ENCODE measurements around the gene DBP.
"Not testable (repeated sequence)": the region's sequence is repeated elsewhere in the genome, so short reads cannot be mapped to it uniquely, and the experiment has no call there.

DBP gene

DNA sequence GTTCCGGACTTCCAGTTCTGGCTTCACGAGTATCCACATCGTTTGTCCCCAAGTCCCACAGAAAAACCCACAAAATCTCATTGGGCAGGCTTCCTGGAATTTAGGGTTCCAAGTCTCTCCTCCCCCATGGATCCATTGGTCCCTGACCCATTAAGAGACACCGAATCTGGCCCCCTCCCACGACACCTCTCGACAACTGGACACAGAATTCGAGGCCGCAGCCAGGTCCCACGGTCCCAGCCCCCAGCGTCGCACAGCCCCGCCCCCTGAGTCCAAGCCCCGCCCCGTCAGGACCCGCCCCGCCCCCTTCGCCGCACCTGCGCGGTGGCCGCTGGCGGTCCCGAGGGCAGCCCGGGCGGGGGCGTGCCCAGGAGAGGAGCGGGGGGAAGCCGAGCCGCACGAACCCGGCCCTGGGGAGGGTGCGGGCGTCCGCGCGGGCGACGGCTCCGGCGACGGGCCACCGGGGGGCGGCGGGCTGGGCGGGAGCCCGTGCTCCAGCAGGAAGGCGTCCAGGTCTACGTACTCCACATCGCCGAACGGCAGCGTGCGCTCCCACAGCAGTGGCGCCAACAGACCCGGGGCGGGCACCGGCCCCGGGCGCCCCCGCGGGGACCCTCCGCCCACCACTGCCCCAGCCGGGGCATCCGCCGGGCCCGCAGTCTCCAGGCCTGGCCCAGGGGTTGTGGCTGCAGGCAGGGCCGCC, 1.8 kb downstream of the DBP start:
- TF ChIP-seq CTCF (IDR thresholded peaks at IDR 0.05): no peak
- peak; percentile 81 for DNase-seq (ENCODE audit: low spot score)
- Histone ChIP-seq H3K4me3 (peak overlapping the region; percentile 80), H3K27ac (peak overlapping the region; percentile 88 to 95)

DNA sequence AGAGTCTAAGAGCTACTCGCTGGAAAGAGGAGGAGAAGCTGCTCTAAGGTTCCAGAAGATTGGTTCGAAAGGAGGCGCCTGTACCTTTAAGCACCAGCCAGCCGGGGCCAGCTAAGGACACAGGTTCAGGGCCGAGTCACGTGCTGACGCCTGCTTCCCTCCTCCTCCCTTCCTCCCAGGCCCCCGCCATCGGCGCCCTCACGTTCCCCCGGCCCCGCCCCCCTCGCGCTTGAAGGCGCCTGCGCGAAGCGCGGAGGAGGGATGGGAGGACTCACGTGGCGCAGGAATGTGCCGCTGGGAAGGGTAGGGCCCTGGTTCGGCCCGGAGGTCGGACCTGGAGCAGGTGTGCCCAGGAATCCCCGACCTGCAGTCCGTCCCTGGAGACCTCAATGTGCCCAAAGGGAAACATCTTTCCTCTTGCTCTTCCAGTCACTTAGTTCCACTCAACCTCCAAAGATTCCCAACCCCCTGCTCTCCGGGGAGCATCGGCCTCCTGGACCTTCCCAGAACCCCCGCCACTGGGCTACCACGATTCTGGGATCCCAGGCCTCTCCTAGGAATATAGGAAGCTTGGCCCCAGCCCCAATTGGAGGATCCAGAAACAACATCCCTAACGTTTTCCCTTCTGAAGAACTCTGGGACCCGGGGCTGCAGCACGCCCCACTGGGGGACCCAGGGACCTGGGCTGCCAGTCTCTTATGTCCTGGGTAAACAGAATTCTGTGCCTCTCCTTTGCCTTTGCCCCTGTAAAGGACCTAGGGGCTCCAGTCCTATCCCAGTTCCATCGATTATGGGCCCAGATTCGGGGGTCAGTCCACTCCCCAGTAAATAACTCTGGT, 2.5 kb downstream of the DBP start:
- DNase-seq (ENCODE audit: low spot score): peak; percentile 97
- no peak for TF ChIP-seq CTCF (IDR thresholded peaks at IDR 0.05)
- Histone ChIP-seq H3K4me3 (peak overlapping the region; percentile 80), H3K27ac (peak overlapping the region; percentile 88 to 95)

- peak overlapping the region; percentile 80 for H3K4me3 ChIP-seq
- no peak for DNase-seq (ENCODE audit: low spot score)
- TF ChIP-seq CTCF (IDR thresholded peaks at IDR 0.05): no peak
- H3K27ac ChIP-seq: peak overlapping the region; percentile 88 to 95
Observed at GRCh38 chr19:48634036-48634342, 3.2 kb downstream of the DBP start.

DNA sequence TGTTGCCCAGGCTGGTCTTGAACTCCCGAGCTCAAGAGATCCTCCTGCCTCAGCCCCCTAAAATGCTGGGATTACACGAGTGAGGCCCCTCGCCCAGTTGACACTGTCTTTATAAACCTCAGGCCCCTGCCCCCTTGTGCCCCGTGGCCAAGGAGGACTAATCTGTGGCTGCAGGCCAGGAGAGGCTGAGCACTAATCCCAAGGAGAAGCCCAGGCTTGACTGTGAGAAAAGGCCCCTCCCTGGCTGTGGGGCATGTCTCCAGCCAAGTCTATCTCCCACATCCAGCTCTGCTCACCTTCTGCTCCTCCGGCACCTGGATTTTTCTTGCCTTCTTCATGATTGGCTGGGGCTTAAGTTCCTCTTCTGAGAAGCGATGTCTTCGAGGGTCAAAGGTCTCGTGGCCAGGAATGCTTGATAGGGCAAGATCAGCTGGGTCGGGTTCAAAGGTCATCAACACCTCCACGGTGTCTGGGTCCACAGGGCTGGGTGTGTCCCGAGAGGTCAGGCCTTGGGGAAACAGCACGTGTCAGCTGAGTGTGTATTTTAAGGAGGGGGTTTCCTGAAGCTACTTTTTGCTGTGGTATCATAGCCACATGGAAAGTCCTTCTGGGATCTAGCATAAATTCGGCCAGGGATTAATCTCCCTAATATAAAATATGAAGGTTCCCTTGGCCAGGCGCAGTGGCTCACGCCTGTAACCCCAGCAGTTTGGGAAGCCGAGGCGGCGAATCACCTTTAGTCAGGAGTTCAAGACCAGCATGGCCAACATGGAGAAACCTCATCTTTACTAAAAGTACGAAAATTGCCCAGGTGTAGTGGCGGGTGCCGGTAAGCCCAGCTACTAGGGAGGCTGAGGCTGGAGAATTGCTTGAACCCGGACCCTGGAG, 3.8 kb downstream of the DBP start:
- no peak for TF ChIP-seq CTCF (IDR thresholded peaks at IDR 0.05)
- peak overlapping the region; percentile 88 to 95 for H3K27ac ChIP-seq
- peak overlapping the region; percentile 80 for H3K4me3 ChIP-seq
- no peak for DNase-seq (ENCODE audit: low spot score)

- no peak for DNase-seq (ENCODE audit: low spot score)
- Histone ChIP-seq H3K4me3 (no peak overlapping the region), H3K27ac (peak overlapping the region; percentile 88 to 95)
- no peak for TF ChIP-seq CTCF (IDR thresholded peaks at IDR 0.05)
Observed at GRCh38 chr19:48632692-48633147, 4.5 kb downstream of the DBP start.

- H3K4me3 ChIP-seq; DNase-seq (ENCODE audit: low spot score): not testable (repeated sequence)
- H3K27ac ChIP-seq: peak overlapping the region in 1 of 2 donors; percentile 88
Observed at GRCh38 chr19:48632286-48632685, 4.9 kb downstream of the DBP start.

- no peak for TF ChIP-seq CTCF (IDR thresholded peaks at IDR 0.05)
- DNase-seq (ENCODE audit: low spot score): no peak
- peak overlapping the region; percentile 85 to 86 for H3K27ac ChIP-seq
- no peak overlapping the region for H3K4me3 ChIP-seq
Observed at GRCh38 chr19:48631225-48631624, 6.0 kb downstream of the DBP start.
